Gastroesophageal sphincter (tissue), 2 donors: Measurements from ENCODE around the gene TPPP.

Experiments used
- POLR2A ChIP-seq, 2 donors: fragments of 450-650 bp; IDR thresholded peaks; one replicate each; pipeline ENCODE4 v1.6.1; 2017; ENCODE audit warnings: antibody characterized with exemption in 2 of 2, mild to moderate bottlenecking in 2 of 2, moderate library complexity in 1 of 2
- POLR2AphosphoS5 ChIP-seq: sonication (generic); formaldehyde crosslinking; IDR thresholded peaks from one replicate; pipeline ENCODE4 v1.6.1; 2017; ENCODE audit warnings: antibody characterized with exemption

DNA sequence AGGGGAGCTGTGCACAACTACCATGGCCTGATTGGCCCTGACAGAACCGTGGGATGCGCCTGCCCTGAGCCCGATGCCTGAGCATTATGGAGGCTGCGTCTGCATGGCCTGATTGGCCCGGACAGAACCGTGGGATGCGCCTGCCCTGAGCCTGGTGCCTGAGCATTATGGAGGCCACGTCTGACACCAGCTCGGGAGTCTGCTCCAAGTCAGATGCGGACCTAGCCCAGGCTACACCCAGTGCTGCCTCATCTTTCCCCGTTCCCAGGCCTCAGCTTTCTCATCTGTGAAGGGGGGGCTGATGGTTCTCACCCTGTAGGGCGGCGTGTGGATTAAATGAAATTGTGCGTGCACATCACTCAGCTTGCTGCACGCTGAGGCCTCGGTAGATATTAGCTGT, 73.7 kb downstream of the TPPP start:
- TF ChIP-seq POLR2A (IDR thresholded peaks at IDR 0.05): no peak
- no peak for TF ChIP-seq POLR2AphosphoS5
